ENCODE measurements around the gene CD151.

Gene CD151

GRCh38 chr11:823441-824291 is 9.1 kb upstream of the CD151 start:
- no peak overlapping the region for H3K4me3 ChIP-seq (ENCODE audit: low read depth, low read length)
- TF ChIP-seq CTCF (IDR thresholded peaks at IDR 0.05; ENCODE audit: borderline replicate concordance, insufficient read depth, low read depth, low read length) = no peak

GRCh38 chr11:824292-824880 is 8.4 kb upstream of the CD151 start:
- no peak for TF ChIP-seq CTCF (IDR thresholded peaks at IDR 0.05; ENCODE audit: borderline replicate concordance, insufficient read depth, low read depth, low read length)
- no peak overlapping the region for H3K4me3 ChIP-seq (ENCODE audit: low read depth, low read length)

GRCh38 chr11:824942-825341 is 7.8 kb upstream of the CD151 start:
- H3K4me3 ChIP-seq (ENCODE audit: low read depth, low read length) = no peak overlapping the region
- no peak for TF ChIP-seq CTCF (IDR thresholded peaks at IDR 0.05; ENCODE audit: borderline replicate concordance, insufficient read depth, low read depth, low read length)

- TF ChIP-seq CTCF (IDR thresholded peaks at IDR 0.05; ENCODE audit: borderline replicate concordance, insufficient read depth, low read depth, low read length) = no peak
- H3K4me3 ChIP-seq (ENCODE audit: low read depth, low read length) = no peak overlapping the region
Measured at GRCh38 chr11:825366-826226, 7.2 kb upstream of the CD151 start.

GRCh38 chr11:826227-826621 is 6.5 kb upstream of the CD151 start:
- no peak for TF ChIP-seq CTCF (IDR thresholded peaks at IDR 0.05; ENCODE audit: borderline replicate concordance, insufficient read depth, low read depth, low read length)
- H3K4me3 ChIP-seq (ENCODE audit: low read depth, low read length) = no peak overlapping the region

GRCh38 chr11:826836-827145 is 6.0 kb upstream of the CD151 start:
- no peak for TF ChIP-seq CTCF (IDR thresholded peaks at IDR 0.05; ENCODE audit: borderline replicate concordance, insufficient read depth, low read depth, low read length)
- H3K4me3 ChIP-seq (ENCODE audit: low read depth, low read length) = peak overlapping the region; percentile 55

Measured in GM12875 (cell line).